Endothelial cell of hepatic sinusoid (primary cell): ENCODE data around the gene FAAH.

Experiments used
- in situ Hi-C: cut with HindIII; loops from 2 replicates; pipeline ENCODE4 v1.10.0; 2017; ENCODE audit warnings: low sequenced_read_pairs

The FAAH gene

GRCh38 chr1:46421739-46422138, 27.6 kb downstream of the FAAH start:
- in situ Hi-C loops, result no loop called here

- in situ Hi-C loops, result no loop called here
Measured at GRCh38 chr1:46422261-46422871, 28.2 kb downstream of the FAAH start.

GRCh38 chr1:46423574-46424240, 29.6 kb downstream of the FAAH start:
- in situ Hi-C loops, result no loop called here

- in situ Hi-C loops, result no loop called here
Measured at GRCh38 chr1:46424730-46425129, 30.6 kb downstream of the FAAH start.

- in situ Hi-C loops, result no loop called here
Measured at GRCh38 chr1:46425726-46426125, 31.6 kb downstream of the FAAH start.

GRCh38 chr1:46427541-46427940, 33.4 kb downstream of the FAAH start:
- in situ Hi-C loops, result no loop called here

- in situ Hi-C loops, result no loop called here
Measured at GRCh38 chr1:46429436-46429835, 35.3 kb downstream of the FAAH start.

GRCh38 chr1:46431695-46432094, 37.6 kb downstream of the FAAH start:
- in situ Hi-C loops, result loop anchor here (5.0 to 10.0 kb wide), 2 partner anchors 63 to 106 kb away; a partner anchor contains a TSS

GRCh38 chr1:46432781-46433327, 38.7 kb downstream of the FAAH start:
- in situ Hi-C loops, result loop anchor here (5.0 to 10.0 kb wide), 2 partner anchors 62 to 104 kb away; a partner anchor contains a TSS

- in situ Hi-C loops, result loop anchor here (5.0 to 10.0 kb wide), 2 partner anchors 60 to 103 kb away; a partner anchor contains a TSS
Measured at GRCh38 chr1:46434358-46434757, 40.2 kb downstream of the FAAH start.

- in situ Hi-C loops, result loop anchor here (10.0 kb wide), 1 partner anchor 58 kb away; no protein-coding TSS in a partner anchor
Measured at GRCh38 chr1:46436844-46437243, 42.7 kb downstream of the FAAH start.

- in situ Hi-C loops, result loop anchor here (10.0 kb wide), 1 partner anchor 57 kb away; no protein-coding TSS in a partner anchor
Measured at GRCh38 chr1:46437723-46438122, 43.6 kb downstream of the FAAH start.

GRCh38 chr1:46438346-46438745, 44.2 kb downstream of the FAAH start:
- in situ Hi-C loops, result loop anchor here (10.0 kb wide), 1 partner anchor 56 kb away; no protein-coding TSS in a partner anchor

- in situ Hi-C loops, result no loop called here
Measured at GRCh38 chr1:46440478-46440877, 46.4 kb downstream of the FAAH start.

GRCh38 chr1:46442317-46443161, 48.4 kb downstream of the FAAH start:
- in situ Hi-C loops, result no loop called here

GRCh38 chr1:46444466-46444865, 50.3 kb downstream of the FAAH start:
- in situ Hi-C loops, result no loop called here

GRCh38 chr1:46445773-46446256, 51.7 kb downstream of the FAAH start:
- in situ Hi-C loops, result no loop called here

GRCh38 chr1:46446646-46447498, 52.8 kb downstream of the FAAH start:
- in situ Hi-C loops, result no loop called here

GRCh38 chr1:46447499-46448108, 53.5 kb downstream of the FAAH start:
- in situ Hi-C loops, result no loop called here
